OCI-LY7 (cell line): Measurements from ENCODE around the gene LAMTOR4. TPM values are rescaled to one million over a fixed set of nuclear protein-coding genes. Genes with fewer than 3 reads are reported as not detected.

Experiments
- BruUV-seq: library from RNA; stranded (reverse); fragments of 400-500 nt; replicated peaks from 2 replicates; lab custom pipeline; 2021; lab: Mats Ljungman, UMichigan
- CTCF ChIA-PET: fragments of 300-600 bp; sonication (Branson Sonifier 250); formaldehyde crosslinking; loops from one replicate; lab custom pipeline; 2022; ENCODE audit warnings: antibody characterized with exemption; ENCODE audit not compliant: unreplicated experiment; lab: Charles Lee
- POLR2A ChIA-PET: fragments of 300-600 bp; sonication (Branson Sonifier 250); formaldehyde crosslinking; loops from one replicate; lab custom pipeline; 2022; ENCODE audit warnings: antibody characterized with exemption; lab: Charles Lee
- DNase-seq: peaks from one replicate; pipeline ENCODE4 v3.0.0-alpha.2; 2015; ENCODE audit warnings: low spot score
- H2AFZ ChIP-seq: fragments of 200-600 bp; sonication (generic), shearing (Covaris generic); 2 replicates; pipeline ENCODE4 v1.6.1; 2014; ENCODE audit warnings: mild to moderate bottlenecking, antibody characterized with exemption, low read length, moderate library complexity
- H3K27ac ChIP-seq: fragments of 200-600 bp; sonication (generic); 2 replicates; pipeline ENCODE4 v1.5.1; 2014; ENCODE audit warnings: mixed run types, low read depth, mild to moderate bottlenecking, moderate library complexity, low read length, inconsistent platforms; ENCODE audit not compliant: poor library complexity, severe bottlenecking
- H3K36me3 ChIP-seq: fragments of 200-600 bp; sonication (generic); 2 replicates; pipeline ENCODE4 v1.6.1; 2014; ENCODE audit warnings: mild to moderate bottlenecking, antibody characterized with exemption, low read length, moderate library complexity, mixed read lengths; ENCODE audit not compliant: insufficient read depth
- H3K4me1 ChIP-seq: fragments of 200-600 bp; sonication (generic); 2 replicates; pipeline ENCODE4 v1.5.1; 2014; ENCODE audit warnings: mild to moderate bottlenecking, low read length; ENCODE audit not compliant: insufficient read depth, poor library complexity, severe bottlenecking
- H3K4me2 ChIP-seq: fragments of 200-600 bp; sonication (generic); 2 replicates; pipeline ENCODE4 v1.6.1; 2014; ENCODE audit warnings: mild to moderate bottlenecking, low read length
- H3K4me3 ChIP-seq: fragments of 200-600 bp; sonication (generic); 2 replicates; pipeline ENCODE4 v1.5.1; 2014; ENCODE audit warnings: mild to moderate bottlenecking, low read depth, low read length; ENCODE audit not compliant: poor library complexity, severe bottlenecking
- H3K79me2 ChIP-seq: fragments of 200-600 bp; sonication (generic); 2 replicates; pipeline ENCODE4 v1.6.1; 2016; ENCODE audit warnings: low read depth, mild to moderate bottlenecking, low read length, moderate library complexity, mixed read lengths; ENCODE audit not compliant: insufficient read depth
- H3K9me2 ChIP-seq: fragments of 200-600 bp; sonication (generic); 2 replicates; pipeline ENCODE4 v1.6.1; 2016; ENCODE audit warnings: mild to moderate bottlenecking, low read length, mixed read lengths; ENCODE audit not compliant: insufficient read depth
- H3K9me3 ChIP-seq: fragments of 200-600 bp; sonication (generic); 2 replicates; pipeline ENCODE4 v1.6.1; 2014; ENCODE audit warnings: mild to moderate bottlenecking, mixed run types, low read length, mixed read lengths
- H4K20me1 ChIP-seq: fragments of 200-600 bp; sonication (generic); 2 replicates; pipeline ENCODE4 v1.6.1; 2014; ENCODE audit warnings: mild to moderate bottlenecking, antibody characterized with exemption, low read length, moderate library complexity, mixed read lengths; ENCODE audit not compliant: insufficient read depth
- EZH2phosphoT487 ChIP-seq: fragments of 200-600 bp; sonication (generic); IDR thresholded peaks from 2 replicates; pipeline ENCODE4 v1.6.1; 2018; ENCODE audit warnings: low read depth, borderline replicate concordance, mild to moderate bottlenecking, mixed run types, antibody characterized with exemption, low read length, moderate library complexity, mixed read lengths
- intact Hi-C: fragments of 100-400 bp; cut with micrococcal nuclease; formaldehyde crosslinking; loops from one replicate; pipeline ENCODE4 v1.10.0; 2022; ENCODE audit not compliant: unreplicated experiment
- total RNA-seq, 2 experiments: library from RNA; depleted of rRNA in 1 of 2; stranded (reverse); fragments of >200 nt in 1 of 2; shearing (Covaris generic) in 1 of 2; gene quantifications; 2 replicates each; pipeline ENCODE4 v1.2.3, GENCODE V29; 2014 to 2022
- TF ChIP-seq, protein P1 (sequence below): fragments of 200-600 bp; sonication (generic); conservative IDR thresholded peaks from 2 replicates; pipeline ENCODE4 v1.5.1; 2014; ENCODE audit warnings: mild to moderate bottlenecking, antibody characterized with exemption, low read length, moderate library complexity, mixed read lengths

LAMTOR4 gene
- total RNA-seq, 2 experiments from 2014 or later, result 237 to 243 TPM

DNA sequence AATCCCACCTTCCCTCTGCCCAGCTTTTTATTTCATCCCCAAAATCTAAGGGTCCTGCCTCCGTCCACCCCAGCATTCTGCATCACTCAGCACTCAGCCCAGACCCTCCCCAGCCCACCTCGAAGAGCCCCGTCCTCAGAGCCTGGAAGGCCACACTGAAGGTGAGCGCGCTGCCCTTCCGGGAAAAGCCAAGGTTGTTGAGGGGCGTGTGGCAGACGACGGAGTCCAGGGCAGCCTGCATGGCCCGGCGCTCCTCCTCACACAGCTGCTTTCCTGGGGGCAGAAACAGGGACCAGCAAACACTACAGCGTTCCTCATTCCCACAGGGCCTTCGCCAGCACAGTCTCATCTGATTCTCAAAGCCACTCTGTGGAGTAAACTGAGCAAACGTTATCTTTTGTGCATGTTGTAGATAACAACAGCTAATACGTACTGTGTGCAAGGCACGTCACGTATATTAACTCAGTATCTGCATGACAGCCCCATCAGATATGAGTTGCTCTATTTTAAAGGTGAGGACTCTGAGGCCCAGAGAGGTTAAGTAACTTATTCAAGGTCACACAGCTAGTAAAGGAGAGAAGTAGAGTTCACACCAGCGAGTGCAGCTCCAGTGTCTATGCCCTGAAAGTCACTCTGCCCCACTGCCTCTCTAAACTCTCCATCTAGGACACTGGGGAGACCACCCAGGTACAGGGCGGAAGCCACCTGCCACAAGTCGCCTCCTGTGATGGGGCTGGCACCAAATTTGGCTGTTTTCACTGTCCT lies 7.0 kb downstream of the LAMTOR4 start:
- intact Hi-C loops, result loop anchor here (5.0 kb wide), 1 partner anchor 62 kb away; the partner anchor contains the start of gene PVRIG
- Histone ChIP-seq H3K4me3 (no peak overlapping the region), H3K9me2 (no peaks in the 10 kb centered on the region), H3K79me2 (peaks cover 30% of the 10 kb centered on the region; the same call in 1 of the 2 replicates), H3K9me3 (no peaks in the 10 kb centered on the region), H3K36me3 (peaks cover 63% of the 10 kb centered on the region), H3K4me2 (0 out of 2 replicates have a peak overlapping the region, but pooled peaks have one; percentile 2), H4K20me1 (peaks cover 10% of the 10 kb centered on the region; the same call in 1 of the 2 replicates), H2AFZ (no peak overlapping the region), H3K4me1 (peaks cover 53% of the 10 kb centered on the region), H3K27ac (no peak overlapping the region)
- ChIA-PET CTCF (no interaction called here), POLR2A (interaction anchor here (0.6 kb wide), 1 partner anchor 61 kb away, joined by 3 read pairs; no protein-coding TSS in a partner anchor)
- no TSS peak for BruUV-seq
- no peak for DNase-seq
- no peak for TF ChIP-seq EZH2phosphoT487
- TF ChIP-seq, protein P1, sequence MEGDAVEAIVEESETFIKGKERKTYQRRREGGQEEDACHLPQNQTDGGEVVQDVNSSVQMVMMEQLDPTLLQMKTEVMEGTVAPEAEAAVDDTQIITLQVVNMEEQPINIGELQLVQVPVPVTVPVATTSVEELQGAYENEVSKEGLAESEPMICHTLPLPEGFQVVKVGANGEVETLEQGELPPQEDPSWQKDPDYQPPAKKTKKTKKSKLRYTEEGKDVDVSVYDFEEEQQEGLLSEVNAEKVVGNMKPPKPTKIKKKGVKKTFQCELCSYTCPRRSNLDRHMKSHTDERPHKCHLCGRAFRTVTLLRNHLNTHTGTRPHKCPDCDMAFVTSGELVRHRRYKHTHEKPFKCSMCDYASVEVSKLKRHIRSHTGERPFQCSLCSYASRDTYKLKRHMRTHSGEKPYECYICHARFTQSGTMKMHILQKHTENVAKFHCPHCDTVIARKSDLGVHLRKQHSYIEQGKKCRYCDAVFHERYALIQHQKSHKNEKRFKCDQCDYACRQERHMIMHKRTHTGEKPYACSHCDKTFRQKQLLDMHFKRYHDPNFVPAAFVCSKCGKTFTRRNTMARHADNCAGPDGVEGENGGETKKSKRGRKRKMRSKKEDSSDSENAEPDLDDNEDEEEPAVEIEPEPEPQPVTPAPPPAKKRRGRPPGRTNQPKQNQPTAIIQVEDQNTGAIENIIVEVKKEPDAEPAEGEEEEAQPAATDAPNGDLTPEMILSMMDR, result no peak

DNA sequence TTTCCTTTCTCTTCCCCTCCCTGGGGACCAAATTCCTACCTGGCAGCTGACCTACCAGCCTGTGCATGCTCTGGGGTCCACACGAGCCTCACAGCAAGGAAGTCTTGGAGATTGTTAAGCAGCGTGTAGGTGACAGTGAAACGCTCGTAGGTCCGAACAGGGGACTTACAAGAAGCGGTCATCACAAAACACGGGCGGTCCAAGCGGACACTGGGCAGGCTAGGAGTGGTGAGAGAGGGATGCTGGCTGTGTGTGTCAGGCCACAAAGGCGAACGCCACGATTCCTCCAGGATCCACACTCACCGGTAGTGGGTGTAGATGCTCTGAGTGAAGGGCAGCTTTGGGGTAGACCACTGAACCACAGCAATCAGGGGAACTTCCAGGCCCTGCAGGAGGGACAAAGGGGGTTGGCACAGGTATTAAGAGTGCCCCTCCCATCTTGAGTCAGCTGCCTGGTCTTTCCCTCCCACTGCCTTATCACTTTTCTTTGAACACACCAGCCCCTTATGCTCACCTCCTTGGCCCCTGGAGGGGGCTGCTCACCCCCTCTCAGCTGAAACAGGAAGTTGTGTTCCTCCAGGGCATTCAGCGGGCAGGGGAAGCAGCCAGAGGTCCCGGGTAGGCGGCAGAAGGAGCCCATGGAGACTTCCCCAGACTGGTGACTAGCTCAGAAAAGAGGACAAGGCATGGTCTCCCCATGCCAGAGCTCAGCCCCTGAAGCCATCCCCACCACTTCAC lies 7.8 kb downstream of the LAMTOR4 start:
- BruUV-seq, result TSS peak; percentile 25
- Histone ChIP-seq H4K20me1 (peaks cover 10% of the 10 kb centered on the region; the same call in 1 of the 2 replicates), H3K4me3 (peak overlapping the region; percentile 93), H3K9me2 (no peaks in the 10 kb centered on the region), H3K4me2 (peak overlapping the region; percentile 98), H3K27ac (peak overlapping the region; percentile 62), H3K79me2 (peaks cover 28% of the 10 kb centered on the region; the same call in 1 of the 2 replicates), H3K36me3 (peaks cover 61% of the 10 kb centered on the region), H2AFZ (no peak overlapping the region), H3K9me3 (no peaks in the 10 kb centered on the region), H3K4me1 (peaks cover 51% of the 10 kb centered on the region)
- TF ChIP-seq, protein P1, result no peak
- TF ChIP-seq EZH2phosphoT487, result no peak
- ChIA-PET POLR2A (interaction anchor here (0.5 to 2.0 kb wide), 4 partner anchors 8 to 366 kb away, joined by 3 to 7 read pairs (median 3); partner anchors contain the start of gene LAMTOR4), CTCF (no interaction called here)
- intact Hi-C loops, result loop anchor here (5.0 kb wide), 1 partner anchor 61 kb away; the partner anchor contains the start of gene PVRIG
- DNase-seq, result no peak
